T-helper 22 cell (primary cell): Measurements from ENCODE around the gene SETBP1.

Experiments
- DNase-seq: peaks from one replicate; pipeline ENCODE4 v3.0.0-alpha.2; 2020; ENCODE audit warnings: low read depth

SETBP1 gene

GRCh38 chr18:45069546-45069945 is 388.9 kb downstream of the SETBP1 start:
- no peak for DNase-seq

GRCh38 chr18:45071956-45072355 is 391.3 kb downstream of the SETBP1 start:
- DNase-seq = no peak

GRCh38 chr18:45073556-45073955 is 392.9 kb downstream of the SETBP1 start:
- no peak for DNase-seq

- no peak for DNase-seq
These were observed 401.0 kb downstream of the SETBP1 start for GRCh38 chr18:45081566-45082181.

- no peak for DNase-seq
These were observed 402.7 kb downstream of the SETBP1 start for GRCh38 chr18:45083226-45083855.

GRCh38 chr18:45084206-45084605 is 403.5 kb downstream of the SETBP1 start:
- DNase-seq = no peak

GRCh38 chr18:45085916-45086624 is 405.4 kb downstream of the SETBP1 start:
- no peak for DNase-seq

GRCh38 chr18:45086777-45087176 is 406.1 kb downstream of the SETBP1 start:
- DNase-seq = no peak

- no peak for DNase-seq
These were observed 409.9 kb downstream of the SETBP1 start for GRCh38 chr18:45090526-45091140.

GRCh38 chr18:45100321-45101105 is 419.8 kb downstream of the SETBP1 start:
- DNase-seq = no peak

- no peak for DNase-seq
These were observed 421.4 kb downstream of the SETBP1 start for GRCh38 chr18:45102126-45102525.

- DNase-seq = no peak
These were observed 422.2 kb downstream of the SETBP1 start for GRCh38 chr18:45102863-45103262.

- no peak for DNase-seq
These were observed 422.8 kb downstream of the SETBP1 start for GRCh38 chr18:45103319-45104048.

- no peak for DNase-seq
These were observed 423.3 kb downstream of the SETBP1 start for GRCh38 chr18:45104049-45104395.

GRCh38 chr18:45106331-45106774 is 425.7 kb downstream of the SETBP1 start:
- no peak for DNase-seq

GRCh38 chr18:45107425-45107824 is 426.7 kb downstream of the SETBP1 start:
- no peak for DNase-seq

- DNase-seq = no peak
These were observed 428.1 kb downstream of the SETBP1 start for GRCh38 chr18:45108754-45109153.

GRCh38 chr18:45109271-45109670 is 428.6 kb downstream of the SETBP1 start:
- DNase-seq = no peak

GRCh38 chr18:45109706-45110105 is 429.0 kb downstream of the SETBP1 start:
- DNase-seq = no peak

- no peak for DNase-seq
These were observed 430.2 kb downstream of the SETBP1 start for GRCh38 chr18:45110577-45111501.
